HFF-Myc (cell line): ENCODE results near the gene TSC22D2.

Experiments used
- DNase-seq: peaks from one replicate; pipeline ENCODE4 v3.0.0-alpha.2; 2011; ENCODE audit warnings: low read depth; ENCODE audit errors: extremely low read depth
- H3K4me3 ChIP-seq: replicated peaks from 2 replicates; pipeline ENCODE4 v1.5.1; 2011; ENCODE audit warnings: low read depth, mild to moderate bottlenecking, control low read depth, low read length
- CTCF ChIP-seq: IDR thresholded peaks from 2 replicates; pipeline ENCODE4 v1.5.1; 2012; ENCODE audit warnings: mild to moderate bottlenecking, low read depth, low read length, control low read depth; ENCODE audit errors: missing control alignments

TSC22D2 gene

GRCh38 chr3:150394606-150395005 is 13.5 kb upstream of the TSC22D2 start:
- no peak for TF ChIP-seq CTCF
- no peak for DNase-seq
- no peak overlapping the region for H3K4me3 ChIP-seq

GRCh38 chr3:150396491-150396890 is 11.6 kb upstream of the TSC22D2 start:
- H3K4me3 ChIP-seq = no peak overlapping the region
- DNase-seq = no peak
- no peak for TF ChIP-seq CTCF

- no peak for DNase-seq
- no peak overlapping the region for H3K4me3 ChIP-seq
- no peak for TF ChIP-seq CTCF
Measured at GRCh38 chr3:150396956-150397550, 11.0 kb upstream of the TSC22D2 start.

- DNase-seq = no peak
- no peak for TF ChIP-seq CTCF
- H3K4me3 ChIP-seq = no peak overlapping the region
Measured at GRCh38 chr3:150399060-150399459, 9.0 kb upstream of the TSC22D2 start.

- no peak for DNase-seq
- no peak overlapping the region for H3K4me3 ChIP-seq
- no peak for TF ChIP-seq CTCF
Measured at GRCh38 chr3:150401285-150401684, 6.8 kb upstream of the TSC22D2 start.

- no peak overlapping the region for H3K4me3 ChIP-seq
- TF ChIP-seq CTCF = no peak
Measured at GRCh38 chr3:150402217-150402616, 5.9 kb upstream of the TSC22D2 start.

GRCh38 chr3:150404023-150404422 is 4.1 kb upstream of the TSC22D2 start:
- H3K4me3 ChIP-seq = no peak overlapping the region
- DNase-seq = no peak
- no peak for TF ChIP-seq CTCF

More at GRCh38 chr3:150402217-150402616, 5.9 kb upstream of the TSC22D2 start:
- no peak for DNase-seq
